Panc1 (cell line): Measurements from ENCODE around the gene IL10RB.
"Not testable (repeated sequence)": the region's sequence is repeated elsewhere in the genome, so short reads cannot be mapped to it uniquely, and the experiment has no call there.

Experiments used
- CTCF ChIP-seq: fragments of 450-650 bp; IDR thresholded peaks from 2 replicates; pipeline ENCODE4 v1.5.1; 2017; ENCODE audit warnings: mild to moderate bottlenecking
- POLR2AphosphoS5 ChIP-seq: IDR thresholded peaks from 2 replicates; pipeline ENCODE4 v1.6.1; 2012; ENCODE audit warnings: mild to moderate bottlenecking, low read depth, low read length, moderate library complexity
- REST ChIP-seq, 2 experiments: IDR thresholded peaks; 2 replicates each; pipeline ENCODE4 v1.6.1; 2011 to 2012; ENCODE audit warnings: low read depth in 2 of 2, control low read depth in 1 of 2, low read length in 1 of 2, mild to moderate bottlenecking in 1 of 2, moderate library complexity in 1 of 2; ENCODE audit not compliant: insufficient read depth in 1 of 2
- SIN3A ChIP-seq: IDR thresholded peaks from 2 replicates; pipeline ENCODE4 v1.6.1; 2012; ENCODE audit warnings: low read depth, mild to moderate bottlenecking, low read length, moderate library complexity, borderline replicate concordance; ENCODE audit not compliant: insufficient read depth
- TCF7L2 ChIP-seq: IDR thresholded peaks from 2 replicates; pipeline ENCODE4 v1.6.1; 2011; ENCODE audit warnings: mild to moderate bottlenecking, low read depth, low read length, inconsistent platforms

- not testable (repeated sequence) for TF ChIP-seq SIN3A; CTCF; POLR2AphosphoS5; REST (IDR thresholded peaks at IDR 0.05; ENCODE audit: insufficient read depth in 1 of 2, low read depth in 2 of 2, low read length in 1 of 2); TCF7L2
These were observed 26.5 kb upstream of the IL10RB start for GRCh38 chr21:33239559-33240127.
